A549 (cell line): ENCODE measurements around the gene NKX2-1.

Experiments
- CBX2 ChIP-seq: fragments of 200-600 bp; sonication (generic); IDR thresholded peaks from 2 replicates; pipeline ENCODE4 v1.6.1; 2016; ENCODE audit warnings: low read depth, mild to moderate bottlenecking, borderline replicate concordance
- CTCF ChIP-seq: fragments of >200 bp; sonication (Bioruptor Twin); formaldehyde crosslinking; IDR thresholded peaks from 3 replicates; pipeline ENCODE4 v1.5.1; 2016
- EHMT2 ChIP-seq: fragments of 200-600 bp; sonication (generic); IDR thresholded peaks from 2 replicates; pipeline ENCODE4 v1.6.1; 2016; ENCODE audit warnings: antibody characterized with exemption, low read depth, mild to moderate bottlenecking, moderate library complexity
- ELK1 ChIP-seq: fragments of 150-350 bp; IDR thresholded peaks from 2 replicates; pipeline ENCODE4 v1.6.1; 2014; ENCODE audit warnings: low read depth, mild to moderate bottlenecking, low read length
- EP300 ChIP-seq, 2 experiments: fragments of >200 bp; sonication (Bioruptor Twin); formaldehyde crosslinking; IDR thresholded peaks; 2 replicates in 1 of 2; 3 replicates in 1 of 2; pipeline ENCODE4 v1.6.1; 2016 to 2017
- HMGXB4 ChIP-seq: fragments of 250-450 bp; sonication (Bioruptor Pico); IDR thresholded peaks from 2 replicates; pipeline ENCODE4 v1.5.0; 2021; ENCODE audit warnings: mild to moderate bottlenecking, moderate library complexity, borderline replicate concordance
- HOXA7 ChIP-seq: fragments of 250-450 bp; sonication (Bioruptor Pico); IDR thresholded peaks from 2 replicates; pipeline ENCODE4 v1.5.0; 2020; ENCODE audit warnings: mild to moderate bottlenecking, moderate library complexity
- JUNB ChIP-seq: fragments of >200 bp; sonication (Bioruptor Twin); formaldehyde crosslinking; IDR thresholded peaks from 2 replicates; pipeline ENCODE4 v1.6.1; 2016
- MAX ChIP-seq: IDR thresholded peaks from 2 replicates; pipeline ENCODE4 v1.6.1; 2012
- POLR2A ChIP-seq: IDR thresholded peaks from 2 replicates; pipeline ENCODE4 v1.6.1; 2012; ENCODE audit warnings: mild to moderate bottlenecking, low read length
- POLR2AphosphoS2 ChIP-seq: conservative IDR thresholded peaks from 2 replicates; pipeline ENCODE4 v1.6.1; 2012; ENCODE audit warnings: low read length, improper control_type of control experiment, inconsistent platforms
- RAD21 ChIP-seq, 2 experiments: fragments of >200 bp in 1 of 2; sonication (Bioruptor Twin) in 1 of 2; formaldehyde crosslinking in 1 of 2; IDR thresholded peaks in 1 of 2; conservative IDR thresholded peaks in 1 of 2; 2 replicates in 1 of 2; 3 replicates in 1 of 2; pipeline ENCODE4 v1.6.1; 2012 to 2018; ENCODE audit warnings: inconsistent platforms in 1 of 2
- RFX5 ChIP-seq: fragments of 450-650 bp; IDR thresholded peaks from 2 replicates; pipeline ENCODE4 v1.7.1; 2014; ENCODE audit warnings: antibody characterized with exemption, mild to moderate bottlenecking, moderate library complexity
- TP53 ChIP-seq: fragments of 250-450 bp; sonication (Bioruptor Pico); IDR thresholded peaks from 2 replicates; pipeline ENCODE4 v1.5.0; 2021; ENCODE audit warnings: mild to moderate bottlenecking, moderate library complexity

- TF ChIP-seq CTCF (no peak), JUNB (no peak), EP300 (IDR thresholded peaks at IDR 0.05) (no peak), TP53 (CRISPR knock-in tag) (no peak), RAD21 (conservative IDR thresholded peaks at IDR 0.05 in 1 of 2, IDR thresholded peaks at IDR 0.05 in 1 of 2) (no peak), ELK1 (no peak), POLR2AphosphoS2 (no peak), HOXA7 (CRISPR knock-in tag) (no peak), HMGXB4 (no peak), RFX5 (no peak), MAX (no peak), POLR2A (no peak), CBX2 (no peak), EHMT2 (no peak)
Measured at GRCh38 chr14:36478782-36479181, 41.2 kb downstream of the NKX2-1 start.
